Measurements from ENCODE around the gene SLA2. TPM values are rescaled to one million over a fixed set of nuclear protein-coding genes. Genes with fewer than 3 reads are reported as not detected.

The SLA2 gene
- total RNA-seq, 1 donor from 2014 or later = 0.21 TPM

GRCh38 chr20:36632147-36632486 lies 13.9 kb downstream of the SLA2 start:
- Histone ChIP-seq H3K9me3 (ENCODE audit: low read depth) (no peaks in the 10 kb centered on the region), H3K4me2 (no peak overlapping the region), H3K4me1 (no peaks in the 10 kb centered on the region), H3K36me3 (no peaks in the 10 kb centered on the region), H3K27ac (no peak overlapping the region), H2AFZ (replicated peaks) (peak overlapping the region; percentile 79), H3K79me2 (ENCODE audit: low read depth) (no peaks in the 10 kb centered on the region), H4K20me1 (ENCODE audit: low read depth) (no peaks in the 10 kb centered on the region), H3K27me3 (no peaks in the 10 kb centered on the region), H3K9ac (no peak overlapping the region), H3F3A (ENCODE audit: low read depth) (no peaks in the 10 kb centered on the region), H3K4me3 (no peak overlapping the region)
- DNase-seq (ENCODE audit: low spot score) = no peak
- TF ChIP-seq EZH2phosphoT487 (IDR thresholded peaks at IDR 0.05) (no peak), CTCF (IDR thresholded peaks at IDR 0.05) (no peak), EZH2 (IDR thresholded peaks at IDR 0.05) (no peak)
- Mint-ChIP-seq H3K9me3 (no peaks in the 10 kb centered on the region), H3K36me3 (no peaks in the 10 kb centered on the region), H3K27me3 (ENCODE audit: insufficient read depth, low read depth) (no peaks in the 10 kb centered on the region), H3K4me3 (no peak overlapping the region), H3K27ac (no peak overlapping the region), H3K4me1 (peaks cover 6% of the 10 kb centered on the region)

- TF ChIP-seq CTCF (IDR thresholded peaks at IDR 0.05) (no peak), EZH2phosphoT487 (IDR thresholded peaks at IDR 0.05) (no peak), EZH2 (IDR thresholded peaks at IDR 0.05) (no peak)
- H3F3A ChIP-seq (ENCODE audit: low read depth) = no peaks in the 10 kb centered on the region
- no peak overlapping the region for H2AFZ ChIP-seq (replicated peaks)
- no peaks in the 10 kb centered on the region for H3K27me3 ChIP-seq
- H3K4me2 ChIP-seq = no peak overlapping the region
- H3K9ac ChIP-seq = no peak overlapping the region
- Mint-ChIP-seq H3K27me3 (ENCODE audit: insufficient read depth, low read depth) (no peaks in the 10 kb centered on the region), H3K36me3 (no peaks in the 10 kb centered on the region), H3K27ac (no peak overlapping the region), H3K4me3 (no peak overlapping the region), H3K9me3 (no peaks in the 10 kb centered on the region), H3K4me1 (peaks cover 6% of the 10 kb centered on the region)
- H3K27ac ChIP-seq = no peak overlapping the region
- no peak overlapping the region for H3K4me3 ChIP-seq
- H3K9me3 ChIP-seq (ENCODE audit: low read depth) = no peaks in the 10 kb centered on the region
- no peaks in the 10 kb centered on the region for H4K20me1 ChIP-seq (ENCODE audit: low read depth)
- H3K79me2 ChIP-seq (ENCODE audit: low read depth) = no peaks in the 10 kb centered on the region
- DNase-seq (ENCODE audit: low spot score) = no peak
- H3K36me3 ChIP-seq = no peaks in the 10 kb centered on the region
- H3K4me1 ChIP-seq = no peaks in the 10 kb centered on the region
These were observed 14.3 kb downstream of the SLA2 start for GRCh38 chr20:36631646-36632045.

- peak overlapping the region; percentile 14 for H2AFZ ChIP-seq (replicated peaks)
- no peaks in the 10 kb centered on the region for H3K9me3 Mint-ChIP-seq
These were observed 16.0 kb downstream of the SLA2 start for GRCh38 chr20:36629719-36630681.

More at GRCh38 chr20:36629719-36630681, 16.0 kb downstream of the SLA2 start:
- Histone ChIP-seq H3K9ac (no peak overlapping the region), H4K20me1 (ENCODE audit: low read depth) (no peaks in the 10 kb centered on the region), H3K4me3 (no peak overlapping the region), H3K36me3 (no peaks in the 10 kb centered on the region), H3K79me2 (ENCODE audit: low read depth) (no peaks in the 10 kb centered on the region), H3K4me2 (no peak overlapping the region), H3K4me1 (no peaks in the 10 kb centered on the region), H3K27ac (no peak overlapping the region), H3K9me3 (ENCODE audit: low read depth) (no peaks in the 10 kb centered on the region), H3F3A (ENCODE audit: low read depth) (no peaks in the 10 kb centered on the region), H3K27me3 (no peaks in the 10 kb centered on the region)
- no peaks in the 10 kb centered on the region for H3K27me3 Mint-ChIP-seq (ENCODE audit: insufficient read depth, low read depth)
- no peak for DNase-seq (ENCODE audit: low spot score)
- H3K27ac Mint-ChIP-seq = peak overlapping the region; percentile 74
- peaks cover 6% of the 10 kb centered on the region for H3K4me1 Mint-ChIP-seq
- no peaks in the 10 kb centered on the region for H3K36me3 Mint-ChIP-seq
- no peak for TF ChIP-seq CTCF (IDR thresholded peaks at IDR 0.05)
- TF ChIP-seq EZH2phosphoT487 (IDR thresholded peaks at IDR 0.05) = no peak
- TF ChIP-seq EZH2 (IDR thresholded peaks at IDR 0.05) = no peak
- H3K4me3 Mint-ChIP-seq = no peak overlapping the region
